ENCODE results near the gene SLC9A8.

The SLC9A8 gene

GRCh38 chr20:49910340-49910706 is 97.7 kb downstream of the SLC9A8 start:
- no peak for DNase-seq (ENCODE audit: low read depth in 1 of 2, low spot score in 1 of 2)
- no peak overlapping the region for H3K4me3 ChIP-seq (replicated peaks; ENCODE audit: insufficient read depth, low read length)

GRCh38 chr20:49913399-49914047 is 100.9 kb downstream of the SLC9A8 start:
- H3K27ac ChIP-seq (replicated peaks) = no peak overlapping the region
- no peak overlapping the region; the same call in 1 of the 2 replicates for H3K4me3 ChIP-seq (replicated peaks; ENCODE audit: insufficient read depth, low read length)
- TF ChIP-seq GABPA (IDR thresholded peaks at IDR 0.05; ENCODE audit: low read depth) (no peak), REST (IDR thresholded peaks at IDR 0.05; ENCODE audit: insufficient replicate concordance, low read depth) (peak; percentile 71), POLR2AphosphoS5 (IDR thresholded peaks at IDR 0.05; ENCODE audit: low read depth) (no peak), SPI1 (IDR thresholded peaks at IDR 0.05; ENCODE audit: borderline replicate concordance, low read depth) (no peak), CTCF (IDR thresholded peaks at IDR 0.05; ENCODE audit: insufficient read depth, low read length) (no peak)
- no peak for DNase-seq (ENCODE audit: low read depth in 1 of 2, low spot score in 1 of 2)
- H3K27me3 ChIP-seq (ENCODE audit: insufficient read depth, poor library complexity, severe bottlenecking) = no peaks in the 10 kb centered on the region

More at GRCh38 chr20:49910340-49910706, 97.7 kb downstream of the SLC9A8 start:
- Histone ChIP-seq H3K27me3 (ENCODE audit: insufficient read depth, poor library complexity, severe bottlenecking) (no peaks in the 10 kb centered on the region), H3K27ac (replicated peaks) (no peak overlapping the region)
- no peak for TF ChIP-seq REST (IDR thresholded peaks at IDR 0.05; ENCODE audit: insufficient replicate concordance, low read depth)
- no peak for TF ChIP-seq CTCF (IDR thresholded peaks at IDR 0.05; ENCODE audit: insufficient read depth, low read length)
- TF ChIP-seq POLR2AphosphoS5 (IDR thresholded peaks at IDR 0.05; ENCODE audit: low read depth) = no peak
- no peak for TF ChIP-seq SPI1 (IDR thresholded peaks at IDR 0.05; ENCODE audit: borderline replicate concordance, low read depth)
- no peak for TF ChIP-seq GABPA (IDR thresholded peaks at IDR 0.05; ENCODE audit: low read depth)

GRCh38 chr20:49914310-49915117 is 101.9 kb downstream of the SLC9A8 start:
- no peaks in the 10 kb centered on the region for H3K27me3 ChIP-seq (ENCODE audit: insufficient read depth, poor library complexity, severe bottlenecking)
- peak in 1 of 2 experiments; percentile 45 for DNase-seq (ENCODE audit: low read depth in 1 of 2, low spot score in 1 of 2)
- peak overlapping the region; percentile 97 for H3K27ac ChIP-seq (replicated peaks)
- no peak for TF ChIP-seq GABPA (IDR thresholded peaks at IDR 0.05; ENCODE audit: low read depth)
- no peak for TF ChIP-seq REST (IDR thresholded peaks at IDR 0.05; ENCODE audit: insufficient replicate concordance, low read depth)
- no peak for TF ChIP-seq CTCF (IDR thresholded peaks at IDR 0.05; ENCODE audit: insufficient read depth, low read length)
- no peak for TF ChIP-seq SPI1 (IDR thresholded peaks at IDR 0.05; ENCODE audit: borderline replicate concordance, low read depth)
- TF ChIP-seq POLR2AphosphoS5 (IDR thresholded peaks at IDR 0.05; ENCODE audit: low read depth) = no peak
- H3K4me3 ChIP-seq (replicated peaks; ENCODE audit: insufficient read depth, low read length) = peak overlapping the region; percentile 92

Measured in HL-60 (cell line).